GM19328 (cell line): ENCODE results near the gene ERFE.
A peak's percentile ranks its signal among the peaks of the same experiment; 100 is the strongest.
"Not testable (repeated sequence)": the region's sequence is repeated elsewhere in the genome, so short reads cannot be mapped to it uniquely, and the experiment has no call there.

Experiments
- ATAC-seq: cut with Tn5 transposase; IDR thresholded peaks from one replicate; pipeline ENCODE4 v1.9.1; 2021; ENCODE audit warnings: mild to moderate bottlenecking, moderate library complexity; ENCODE audit not compliant: unreplicated experiment

Gene ERFE

GRCh38 chr2:238168196-238169047, 9.7 kb downstream of the ERFE start:
- no peak for ATAC-seq

DNA sequence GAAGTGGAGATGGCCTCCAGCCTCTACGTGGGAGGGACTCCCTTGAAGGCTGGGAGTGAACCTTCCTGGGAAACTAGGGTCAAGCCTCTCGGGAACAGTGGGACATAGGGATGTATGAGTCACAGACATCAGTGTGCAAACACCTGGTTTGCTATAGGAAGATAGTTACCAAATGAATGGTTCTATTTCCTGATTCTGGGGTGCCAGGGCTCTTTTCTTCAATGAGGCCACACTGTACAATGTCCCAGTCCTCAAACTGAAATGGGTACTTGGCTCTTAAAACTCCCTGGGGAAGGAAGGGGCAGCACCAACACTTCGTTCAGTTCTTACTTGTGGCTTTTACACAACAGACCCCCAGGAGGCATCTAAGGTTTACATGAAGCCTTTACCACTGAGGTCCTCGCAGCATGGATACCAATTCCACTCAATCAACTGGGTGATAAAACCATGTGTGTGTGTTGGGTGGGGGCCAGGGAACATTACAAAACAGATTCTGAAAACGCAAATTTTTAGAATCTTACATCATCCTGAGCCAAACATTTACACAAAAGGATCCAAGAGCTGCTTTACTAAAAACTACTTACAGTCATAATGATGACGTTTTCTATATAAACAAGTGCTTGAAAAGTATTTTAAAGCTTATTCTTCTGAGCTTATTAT, 10.4 kb downstream of the ERFE start:
- ATAC-seq = no peak

DNA sequence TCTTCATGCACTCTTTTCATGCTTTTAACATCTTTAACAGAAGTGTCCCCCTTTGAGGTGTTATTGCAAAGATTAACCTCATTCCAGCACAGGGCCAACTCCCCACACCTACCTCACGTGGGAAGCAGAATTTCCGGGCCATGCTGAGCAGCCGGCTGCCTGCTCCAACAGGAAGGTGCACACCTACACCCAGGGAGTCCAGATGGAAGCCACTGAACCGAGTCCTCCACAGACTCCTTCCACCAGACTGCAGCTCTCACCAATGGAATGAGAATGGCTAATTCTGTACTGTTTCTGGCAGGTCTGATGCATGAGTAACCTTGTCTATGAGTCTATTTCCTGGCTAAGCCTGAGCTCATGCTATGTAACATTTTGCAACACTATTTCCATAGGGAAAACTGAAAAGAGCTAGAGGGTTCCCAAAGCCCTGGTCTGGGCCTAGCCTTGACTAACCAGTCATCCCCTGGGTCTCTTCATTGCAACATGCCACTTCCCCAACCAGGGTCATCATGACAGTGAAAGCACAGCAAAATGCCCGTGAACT, 11.0 kb downstream of the ERFE start:
- ATAC-seq = no peak

GRCh38 chr2:238170386-238171071, 11.8 kb downstream of the ERFE start:
- no peak for ATAC-seq

GRCh38 chr2:238171072-238171431, 12.3 kb downstream of the ERFE start:
- not testable (repeated sequence) for ATAC-seq

DNA sequence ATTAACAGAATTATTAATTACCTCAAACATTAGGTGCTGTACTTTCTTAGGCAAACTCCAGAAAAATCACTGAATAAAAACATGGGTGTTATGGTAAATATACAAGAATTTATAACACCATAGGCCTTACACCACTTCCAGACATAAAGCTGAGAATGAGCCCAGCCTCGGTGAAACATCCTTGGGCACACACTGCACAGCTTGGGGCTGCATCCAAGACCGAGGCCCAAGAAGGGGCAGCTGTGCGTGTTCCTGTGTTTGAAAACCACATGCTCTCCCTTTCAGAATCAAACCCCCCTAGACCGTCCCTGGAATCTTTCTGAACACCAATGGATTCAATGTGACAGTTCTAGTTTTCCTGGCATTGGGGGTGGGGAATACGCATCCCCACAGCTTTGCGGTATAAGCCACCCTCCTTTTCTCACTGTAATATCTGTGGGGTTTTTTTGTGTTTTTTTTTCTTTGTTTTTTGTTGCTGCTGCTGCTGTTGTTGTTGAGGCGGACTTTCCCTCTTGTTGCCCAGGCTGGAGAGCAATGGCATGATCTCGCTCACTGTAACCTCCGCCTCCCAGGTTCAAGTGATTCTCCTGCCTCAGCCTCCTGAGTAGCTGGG, 12.9 kb downstream of the ERFE start:
- no peak for ATAC-seq

DNA sequence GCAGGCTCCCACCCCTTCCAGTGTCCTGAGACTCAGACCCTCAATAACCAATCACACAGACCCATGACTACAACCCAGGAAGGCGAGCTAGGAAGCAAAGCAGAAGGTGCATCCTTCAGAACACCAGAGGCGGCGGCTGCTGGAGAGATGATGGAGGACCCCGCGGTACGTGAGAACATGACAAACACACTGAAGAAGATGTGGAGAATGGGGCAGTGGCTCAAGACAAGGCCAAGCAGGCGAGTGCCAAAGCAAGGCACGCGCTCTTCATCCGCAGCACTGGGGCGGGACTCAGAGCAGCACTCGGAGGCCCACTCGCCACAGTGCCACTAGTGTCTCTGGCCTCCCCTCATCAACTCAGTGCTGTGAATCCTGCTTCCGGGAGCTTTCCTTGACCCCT, 13.7 kb downstream of the ERFE start:
- no peak for ATAC-seq

GRCh38 chr2:238173692-238174091, 14.9 kb downstream of the ERFE start:
- ATAC-seq = no peak

- ATAC-seq = no peak
Measured at GRCh38 chr2:238174291-238174690, 15.5 kb downstream of the ERFE start.

- no peak for ATAC-seq
Measured at GRCh38 chr2:238174701-238175100, 15.9 kb downstream of the ERFE start.

GRCh38 chr2:238176613-238177012, 17.8 kb downstream of the ERFE start:
- ATAC-seq = no peak

GRCh38 chr2:238180554-238180953, 21.8 kb downstream of the ERFE start:
- no peak for ATAC-seq

DNA sequence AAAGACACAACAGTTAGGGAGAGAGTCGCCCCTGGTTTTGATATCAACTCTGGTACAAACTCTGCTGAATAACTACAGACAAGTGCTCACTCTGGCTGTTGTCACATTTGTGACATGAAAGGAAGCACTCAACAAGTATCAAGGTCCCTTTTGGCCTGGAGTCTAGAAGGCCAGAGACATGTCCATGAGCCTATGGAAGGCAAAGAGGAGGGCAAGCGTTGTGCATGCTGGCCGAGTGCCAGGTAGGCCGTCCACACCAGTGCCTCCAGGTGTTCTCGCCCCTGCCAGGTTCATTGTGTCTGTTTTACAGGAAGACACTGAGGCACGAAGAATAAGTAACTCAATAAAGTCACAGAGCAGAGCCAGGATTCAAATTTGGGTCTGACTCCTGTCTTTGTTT, 23.6 kb downstream of the ERFE start:
- ATAC-seq = no peak

DNA sequence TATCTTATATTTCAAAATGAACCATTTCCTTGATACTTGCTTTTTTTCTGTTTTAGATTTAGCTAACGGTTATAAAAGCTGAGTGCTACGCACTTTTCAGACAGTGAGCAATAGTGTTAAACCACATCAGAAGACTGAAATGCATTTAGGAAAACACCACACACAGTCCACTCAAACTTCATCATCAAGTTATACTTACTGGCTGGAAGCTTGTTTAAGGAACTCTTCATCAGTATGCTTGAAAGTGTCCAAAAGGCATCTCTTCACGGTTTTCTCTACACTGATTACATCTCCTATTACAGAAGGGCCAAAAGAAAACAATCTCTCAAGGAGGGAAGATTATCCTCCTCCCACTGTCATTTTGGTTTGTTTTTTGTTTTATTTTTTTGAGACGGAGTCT, 25.1 kb downstream of the ERFE start:
- no peak for ATAC-seq

- ATAC-seq = no peak
Measured at GRCh38 chr2:238187618-238188548, 29.1 kb downstream of the ERFE start.

GRCh38 chr2:238190445-238190844, 31.7 kb downstream of the ERFE start:
- ATAC-seq = no peak

DNA sequence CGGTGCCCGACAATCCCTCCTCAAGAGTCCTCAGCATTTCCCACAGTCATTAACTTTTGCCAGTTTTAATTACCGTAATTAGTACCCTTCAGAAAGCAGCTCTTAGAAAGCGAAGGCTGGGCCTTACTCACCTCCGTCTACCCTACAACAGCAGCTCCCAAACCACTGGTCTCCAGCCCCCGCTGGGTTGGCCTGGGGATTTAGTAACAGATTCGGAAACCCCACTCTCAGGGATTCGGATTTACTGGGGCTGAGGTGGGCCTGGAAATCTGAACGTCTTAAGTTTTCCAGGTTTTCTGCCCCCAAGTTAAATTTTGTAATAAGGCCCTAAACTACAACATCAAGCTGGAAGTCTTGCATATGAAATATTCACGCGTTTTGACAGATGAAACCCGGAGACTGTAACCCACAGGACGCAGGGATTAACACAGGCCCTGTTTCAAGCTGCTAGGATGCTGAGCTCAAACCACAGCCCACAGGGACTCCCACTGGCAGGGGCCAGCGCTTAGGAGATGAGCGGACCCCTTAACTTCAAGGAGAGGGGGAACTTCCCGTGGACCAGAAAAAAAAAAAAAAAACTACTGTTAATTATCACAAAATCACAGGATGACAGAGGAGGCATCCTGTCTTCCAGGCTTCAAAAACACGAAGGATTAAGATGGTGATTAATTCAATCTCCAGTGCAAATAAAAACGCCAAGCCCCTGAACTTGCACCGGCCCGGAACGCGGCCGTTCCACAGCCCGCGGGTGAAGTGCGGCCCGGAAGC, 43.7 kb downstream of the ERFE start:
- ATAC-seq = no peak

DNA sequence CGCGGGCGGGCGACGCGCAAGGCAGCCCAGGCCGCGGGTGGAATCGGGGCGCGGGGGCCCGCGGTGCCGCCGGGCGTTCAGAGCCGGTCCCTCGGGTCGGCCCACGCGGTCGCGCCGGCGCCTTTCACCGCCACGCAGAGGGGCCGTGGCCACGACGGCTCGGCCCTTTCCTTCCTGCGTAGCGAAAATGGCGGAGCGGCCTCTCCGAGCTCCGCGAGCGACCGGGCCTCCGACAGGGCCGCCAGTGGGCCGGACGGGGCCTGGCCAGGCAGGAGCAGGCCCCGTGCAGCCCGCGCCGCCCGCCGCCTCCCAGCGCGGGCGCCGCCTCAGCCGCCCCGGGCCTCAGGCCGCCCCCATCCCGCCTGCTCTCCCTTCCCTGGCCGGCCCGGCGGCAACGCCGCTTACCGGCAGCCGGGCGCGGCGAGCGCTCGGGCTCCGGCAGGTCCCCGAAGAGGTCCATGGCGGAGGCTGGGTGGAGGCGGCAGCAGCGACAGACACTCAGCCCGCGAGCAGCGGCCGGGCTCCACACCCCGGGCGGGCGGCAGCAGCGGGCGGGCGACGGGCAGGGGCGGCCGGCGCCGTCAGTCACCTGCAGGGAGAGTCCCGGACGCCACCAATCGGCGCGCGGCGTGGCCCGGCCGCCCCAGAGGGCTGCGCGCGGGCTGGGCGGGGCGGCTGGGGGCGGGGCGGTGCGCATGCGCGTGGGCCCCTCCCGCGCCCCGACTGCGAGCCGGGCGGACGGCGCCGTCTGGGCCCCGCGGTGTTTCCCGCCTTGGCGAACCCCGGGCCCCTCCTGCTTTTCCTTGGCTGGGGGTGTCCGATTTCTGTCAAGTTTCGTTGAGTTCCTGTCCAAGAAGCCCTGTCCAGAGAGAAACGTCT, 44.6 kb downstream of the ERFE start, which contains the start of gene ILKAP:
Gene ILKAP, minus strand, starts transcription at position 602 of the 879 bp plus-strand sequence. Its CDS starts 142 bp downstream, at position 460.
- ATAC-seq = peak; percentile 96
